Esophagus (tissue), 2 donors: ENCODE measurements around the gene ERC1. TPM values are rescaled to one million over a fixed set of nuclear protein-coding genes. Genes with fewer than 3 reads are reported as not detected.

ENCODE experiments used
- H3K27ac ChIP-seq, 2 donors: one replicate each; pipeline ENCODE4 v1.5.1; 2013; ENCODE audit warnings: low read depth in 2 of 2, mild to moderate bottlenecking in 2 of 2, inconsistent platforms in 1 of 2, low read length in 1 of 2, moderate library complexity in 1 of 2
- H3K27me3 ChIP-seq, 2 donors: one replicate each; pipeline ENCODE4 v1.6.1; 2013; ENCODE audit warnings: low read length in 2 of 2, control low read depth in 1 of 2, mild to moderate bottlenecking in 1 of 2; ENCODE audit not compliant: insufficient read depth in 2 of 2, control insufficient read depth in 1 of 2
- H3K36me3 ChIP-seq, 2 donors: one replicate each; pipeline ENCODE4 v1.6.1; 2013; ENCODE audit warnings: low read length in 1 of 2; ENCODE audit not compliant: control insufficient read depth in 2 of 2, insufficient read depth in 2 of 2
- H3K4me1 ChIP-seq, 2 donors: one replicate each; pipeline ENCODE4 v1.6.1; 2013; ENCODE audit warnings: low read length in 1 of 2; ENCODE audit not compliant: control insufficient read depth in 2 of 2, insufficient read depth in 2 of 2
- H3K4me3 ChIP-seq, 2 donors: one replicate each; pipeline ENCODE4 v1.5.1; 2013; ENCODE audit warnings: low read length in 2 of 2, mild to moderate bottlenecking in 2 of 2, low read depth in 1 of 2, moderate library complexity in 1 of 2
- H3K9me3 ChIP-seq, 2 donors: one replicate each; pipeline ENCODE4 v1.6.1; 2013; ENCODE audit warnings: mild to moderate bottlenecking in 2 of 2, low read depth in 1 of 2, low read length in 1 of 2, moderate library complexity in 1 of 2; ENCODE audit not compliant: control insufficient read depth in 2 of 2, insufficient read depth in 1 of 2
- WGBS, 2 donors: extraction: QIAGEN DNeasy Blood & Tissue Kit; methylation state at CpG; one replicate each; pipeline ENCODE4 v1.1.7; 2013; 5-methylcytosine and 5-hydroxymethylcytosine counted together
- polyA plus RNA-seq, 2 donors: library from polyadenylated mRNA; stranded (reverse); fragments of 200-250 nt; gene quantifications; one replicate each; pipeline ENCODE4 v1.2.3, GENCODE V29; 2013
- donor health status: healthy with polysubstance abuse.
- donor health status: Bipolar disorder and iron deficiency.

The ERC1 gene
- polyA plus RNA-seq, 2 donors = 6.4 to 8.7 TPM

- Histone ChIP-seq H3K4me3 (no peak overlapping the region), H3K9me3 (no peaks in the 10 kb centered on the region), H3K27ac (peak overlapping the region; percentile 4 to 49), H3K36me3 (peaks cover 1 to 4% of the 10 kb centered on the region in 2 donors), H3K27me3 (no peaks in the 10 kb centered on the region), H3K4me1 (peaks cover 0 to 3% of the 10 kb centered on the region in 2 donors)
- 51 to 64% methylated on average over 8 of the region's 8 CpGs for WGBS, 2 donors
These were observed 452.6 kb downstream of the ERC1 start for GRCh38 chr12:1443421-1444141.

DNA sequence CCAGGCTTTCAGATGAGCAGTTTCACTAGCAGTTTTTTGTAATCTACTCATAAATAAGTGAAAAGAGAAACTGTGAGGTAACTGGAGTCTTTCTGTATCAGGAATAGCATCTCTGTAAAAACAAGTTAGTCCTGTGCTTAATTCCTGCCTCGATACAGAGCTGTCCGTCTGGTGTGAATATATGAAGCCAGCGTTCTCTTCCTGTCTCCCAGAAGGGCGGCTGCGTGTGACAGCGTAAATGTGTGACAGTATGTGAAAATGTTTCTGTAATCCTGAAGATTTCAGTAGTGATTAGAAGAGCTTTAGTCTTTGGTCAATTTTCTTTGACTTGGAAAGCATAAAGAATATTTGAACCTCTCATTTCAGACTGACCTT, 453.1 kb downstream of the ERC1 start:
- H3K9me3 ChIP-seq = no peaks in the 10 kb centered on the region
- H3K4me3 ChIP-seq = no peak overlapping the region
- 70 to 78% methylated on average over 6 of the region's 6 CpGs for WGBS, 2 donors
- H3K4me1 ChIP-seq = peaks cover 0 to 3% of the 10 kb centered on the region in 2 donors
- no peaks in the 10 kb centered on the region for H3K27me3 ChIP-seq
- no peak overlapping the region for H3K27ac ChIP-seq
- H3K36me3 ChIP-seq = peaks cover 4 to 6% of the 10 kb centered on the region in 2 donors

- no peak overlapping the region for H3K4me3 ChIP-seq
- no peaks in the 10 kb centered on the region for H3K9me3 ChIP-seq
- no peak overlapping the region for H3K27ac ChIP-seq
- H3K4me1 ChIP-seq = peaks cover 0 to 3% of the 10 kb centered on the region in 2 donors
- WGBS, 2 donors = 74 to 77% methylated on average over 3 of the region's 3 CpGs
- H3K36me3 ChIP-seq = peaks cover 4 to 6% of the 10 kb centered on the region in 2 donors
- H3K27me3 ChIP-seq = no peaks in the 10 kb centered on the region
These were observed 454.8 kb downstream of the ERC1 start for GRCh38 chr12:1445807-1446206.

- H3K27ac ChIP-seq = no peak overlapping the region
- no peak overlapping the region for H3K4me3 ChIP-seq
- no peaks in the 10 kb centered on the region for H3K9me3 ChIP-seq
- H3K27me3 ChIP-seq = no peaks in the 10 kb centered on the region
- H3K36me3 ChIP-seq = peaks cover 4 to 6% of the 10 kb centered on the region in 2 donors
- WGBS, 2 donors = 83 to 86% methylated on average over 4 of the region's 4 CpGs
- H3K4me1 ChIP-seq = peaks cover 0 to 3% of the 10 kb centered on the region in 2 donors
These were observed 457.3 kb downstream of the ERC1 start for GRCh38 chr12:1448336-1448735.

DNA sequence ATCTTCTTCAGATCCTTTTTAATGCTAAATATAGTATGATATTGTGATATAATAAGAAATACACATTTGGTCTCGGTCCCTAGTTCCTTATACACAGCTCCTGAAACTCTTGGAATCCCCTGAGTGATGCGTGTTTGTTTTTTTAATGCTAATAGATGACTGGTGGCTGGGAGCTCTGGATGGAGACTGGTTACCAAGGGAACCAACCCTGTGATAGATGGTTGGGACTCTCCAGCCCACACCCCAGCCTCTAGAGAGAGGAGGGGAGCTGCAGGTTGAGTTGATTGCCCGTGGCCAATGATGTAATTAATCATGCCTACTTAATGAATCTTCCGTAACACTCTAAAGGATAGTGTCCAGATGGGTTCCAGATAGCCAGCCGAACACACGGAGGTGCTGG, 462.8 kb downstream of the ERC1 start:
- Histone ChIP-seq H3K9me3 (no peaks in the 10 kb centered on the region), H3K27me3 (no peaks in the 10 kb centered on the region), H3K4me3 (no peak overlapping the region), H3K27ac (no peak overlapping the region), H3K36me3 (peaks cover 0 to 2% of the 10 kb centered on the region in 2 donors), H3K4me1 (no peaks in the 10 kb centered on the region)
- WGBS, 2 donors = 91 to 94% methylated on average over 6 of the region's 6 CpGs

DNA sequence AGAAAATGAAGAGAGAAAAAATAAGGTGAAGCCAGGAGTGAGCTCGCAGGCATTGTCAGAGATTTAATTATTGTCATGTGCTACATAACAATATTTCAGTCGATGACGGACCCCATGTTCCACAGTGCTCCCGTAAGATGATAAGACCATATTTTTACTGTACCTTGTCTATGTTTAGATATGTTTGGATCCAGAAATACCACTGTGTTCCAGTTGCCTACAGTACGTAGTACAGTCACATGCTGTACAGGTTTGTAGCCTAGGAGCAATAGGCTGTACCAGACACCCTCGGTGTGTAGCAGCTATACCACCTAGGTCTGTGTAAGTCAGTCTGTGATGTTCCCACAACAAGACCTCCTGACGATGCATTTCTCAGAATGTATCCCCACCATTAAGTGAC, 465.9 kb downstream of the ERC1 start:
- no peak overlapping the region for H3K27ac ChIP-seq
- 96 to 99% methylated on average over 7 of the region's 7 CpGs for WGBS, 2 donors

GRCh38 chr12:1457901-1458300, 466.9 kb downstream of the ERC1 start:
- Histone ChIP-seq H3K4me3 (no peak overlapping the region), H3K9me3 (no peaks in the 10 kb centered on the region), H3K36me3 (peaks cover 0 to 2% of the 10 kb centered on the region in 2 donors), H3K27ac (no peak overlapping the region), H3K4me1 (no peaks in the 10 kb centered on the region), H3K27me3 (no peaks in the 10 kb centered on the region)
- 93 to 94% methylated on average over 1 of the region's 1 CpG for WGBS, 2 donors

More for the DNA sequence above, 465.9 kb downstream of the ERC1 start:
- Histone ChIP-seq H3K4me1 (no peaks in the 10 kb centered on the region), H3K4me3 (no peak overlapping the region), H3K9me3 (no peaks in the 10 kb centered on the region), H3K27me3 (no peaks in the 10 kb centered on the region), H3K36me3 (peaks cover 0 to 2% of the 10 kb centered on the region in 2 donors)

- H3K4me3 ChIP-seq = no peak overlapping the region
- no peak overlapping the region for H3K27ac ChIP-seq
- no peaks in the 10 kb centered on the region for H3K27me3 ChIP-seq
- H3K4me1 ChIP-seq = no peaks in the 10 kb centered on the region
- WGBS, 2 donors = 87 to 89% methylated on average over 2 of the region's 2 CpGs
- no peaks in the 10 kb centered on the region for H3K36me3 ChIP-seq
- no peaks in the 10 kb centered on the region for H3K9me3 ChIP-seq
These were observed 468.3 kb downstream of the ERC1 start for GRCh38 chr12:1459339-1459738.

DNA sequence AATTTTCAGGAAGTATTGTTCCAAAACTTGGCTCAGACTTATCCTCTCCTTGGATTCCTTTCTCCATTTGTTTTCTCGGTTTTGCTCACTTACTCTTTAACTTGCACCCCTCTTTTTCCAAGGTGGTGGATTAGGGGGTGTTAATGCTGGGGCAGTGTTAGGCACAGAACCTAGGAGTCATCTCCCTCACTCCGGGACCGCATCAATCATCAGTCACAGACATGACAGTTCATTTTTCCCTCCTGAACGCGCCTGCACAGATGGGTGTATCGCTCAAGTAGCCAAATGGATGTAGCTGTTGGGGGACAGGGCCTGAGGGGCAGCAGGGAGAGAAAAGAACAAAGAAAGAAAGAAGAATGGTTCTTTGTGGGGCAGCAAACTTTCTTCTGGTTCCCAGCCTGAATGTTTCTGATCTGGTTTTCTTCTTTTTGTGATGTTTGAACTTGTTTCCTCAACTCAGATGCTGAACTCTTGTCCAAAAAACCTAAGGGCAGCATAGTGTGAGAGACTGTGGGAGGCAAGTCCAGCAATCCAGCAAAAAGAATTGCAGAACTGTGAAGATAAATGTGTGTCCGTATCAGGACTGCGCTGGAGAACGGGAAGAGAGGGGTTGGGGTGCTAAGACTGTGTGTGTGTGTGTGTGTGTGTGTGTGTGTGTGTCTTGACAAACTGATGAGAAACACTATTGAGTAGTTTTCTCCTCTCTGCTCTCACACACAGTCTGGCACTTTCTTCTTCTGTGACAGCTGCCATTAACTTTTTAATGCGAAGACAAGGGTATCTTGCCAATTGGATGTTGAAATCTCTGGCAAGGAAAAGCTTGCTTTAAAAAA, 472.3 kb downstream of the ERC1 start:
- 46 to 79% methylated on average over 10 of the region's 10 CpGs for WGBS, 2 donors

More for the DNA sequence above, 472.3 kb downstream of the ERC1 start:
- H3K27ac ChIP-seq = no peak overlapping the region
- no peaks in the 10 kb centered on the region for H3K27me3 ChIP-seq
- no peaks in the 10 kb centered on the region for H3K4me1 ChIP-seq
- no peaks in the 10 kb centered on the region for H3K36me3 ChIP-seq
- H3K4me3 ChIP-seq = no peak overlapping the region
- no peaks in the 10 kb centered on the region for H3K9me3 ChIP-seq
